Adipocyte (in vitro differentiated cells): ENCODE data around the gene TUBA1B.

Source experiments
- DNase-seq: peaks from one replicate; pipeline ENCODE4 v3.0.0-alpha.2; 2015; ENCODE audit warnings: low read depth
- H3K27me3 ChIP-seq: replicated peaks from 2 replicates; pipeline ENCODE4 v1.7.0; 2013; ENCODE audit warnings: mild to moderate bottlenecking, low read length, moderate library complexity; ENCODE audit not compliant: control insufficient read depth, insufficient read depth
- H3K36me3 ChIP-seq: 2 replicates; pipeline ENCODE4 v1.7.0; 2013; ENCODE audit warnings: low read length, mild to moderate bottlenecking, moderate library complexity; ENCODE audit not compliant: control insufficient read depth, insufficient read depth, severe bottlenecking
- H3K4me1 ChIP-seq: 2 replicates; pipeline ENCODE4 v1.7.0; 2013; ENCODE audit warnings: mild to moderate bottlenecking, low read length, moderate library complexity; ENCODE audit not compliant: control insufficient read depth, insufficient read depth
- H3K4me3 ChIP-seq: 2 replicates; pipeline ENCODE4 v1.7.0; 2013; ENCODE audit warnings: mild to moderate bottlenecking, low read length, moderate library complexity
- H3K9ac ChIP-seq: 2 replicates; pipeline ENCODE4 v1.7.0; 2013; ENCODE audit warnings: mild to moderate bottlenecking, low read length, moderate library complexity
- H3K9me3 ChIP-seq: 2 replicates; pipeline ENCODE4 v1.7.0; 2013; ENCODE audit warnings: mild to moderate bottlenecking, low read length, moderate library complexity; ENCODE audit not compliant: control insufficient read depth

TUBA1B gene

GRCh38 chr12:49098035-49098451, 33.2 kb downstream of the TUBA1B start:
- H3K27me3 ChIP-seq = peaks cover 20% of the 10 kb centered on the region
- no peak overlapping the region for H3K9ac ChIP-seq
- DNase-seq = peak; percentile 70
- no peaks in the 10 kb centered on the region for H3K9me3 ChIP-seq
- H3K4me1 ChIP-seq = peaks cover 8% of the 10 kb centered on the region
- H3K36me3 ChIP-seq = peaks cover 54% of the 10 kb centered on the region
- no peak overlapping the region for H3K4me3 ChIP-seq

GRCh38 chr12:49097381-49097780, 33.8 kb downstream of the TUBA1B start:
- DNase-seq = no peak
- Histone ChIP-seq H3K27me3 (peaks cover 27% of the 10 kb centered on the region), H3K9me3 (no peaks in the 10 kb centered on the region), H3K4me3 (no peak overlapping the region), H3K36me3 (peaks cover 48% of the 10 kb centered on the region), H3K4me1 (peaks cover 9% of the 10 kb centered on the region), H3K9ac (no peak overlapping the region)

GRCh38 chr12:49094975-49095365, 36.2 kb downstream of the TUBA1B start:
- peaks cover 46% of the 10 kb centered on the region for H3K27me3 ChIP-seq
- H3K36me3 ChIP-seq = peaks cover 24% of the 10 kb centered on the region
- no peak overlapping the region for H3K4me3 ChIP-seq
- H3K9ac ChIP-seq = no peak overlapping the region
- DNase-seq = no peak
- no peaks in the 10 kb centered on the region for H3K9me3 ChIP-seq
- peaks cover 18% of the 10 kb centered on the region for H3K4me1 ChIP-seq

- DNase-seq = peak; percentile 34
- Histone ChIP-seq H3K36me3 (peaks cover 19% of the 10 kb centered on the region), H3K4me3 (no peak within 1 kb of the TSS), H3K9me3 (no peaks in the 10 kb centered on the region), H3K9ac (no peak within 1 kb of the TSS), H3K27me3 (peaks cover 46% of the 10 kb centered on the region), H3K4me1 (peaks cover 20% of the 10 kb centered on the region)
Observed at GRCh38 chr12:49094160-49094974, 36.8 kb downstream of the TUBA1B start, which contains the start of gene DHH. DHH (minus strand) TSS chr12:49094801; CDS start chr12:49094512, 289 bp downstream.

- Histone ChIP-seq H3K4me1 (peaks cover 20% of the 10 kb centered on the region), H3K9ac (no peak overlapping the region), H3K4me3 (no peak overlapping the region), H3K27me3 (peaks cover 51% of the 10 kb centered on the region), H3K36me3 (peaks cover 15% of the 10 kb centered on the region), H3K9me3 (no peaks in the 10 kb centered on the region)
- no peak for DNase-seq
Observed at GRCh38 chr12:49093792-49094159, 37.4 kb downstream of the TUBA1B start.

GRCh38 chr12:49092816-49093406, 38.3 kb downstream of the TUBA1B start:
- Histone ChIP-seq H3K9ac (no peak overlapping the region), H3K36me3 (peaks cover 15% of the 10 kb centered on the region), H3K4me1 (peaks cover 20% of the 10 kb centered on the region), H3K4me3 (no peak overlapping the region), H3K27me3 (peaks cover 55% of the 10 kb centered on the region), H3K9me3 (no peaks in the 10 kb centered on the region)
- no peak for DNase-seq

- peak overlapping the region; percentile 49 for H3K4me3 ChIP-seq
- peaks cover 20% of the 10 kb centered on the region for H3K4me1 ChIP-seq
- peaks cover 9% of the 10 kb centered on the region for H3K36me3 ChIP-seq
- no peaks in the 10 kb centered on the region for H3K9me3 ChIP-seq
- H3K9ac ChIP-seq = no peak overlapping the region
- DNase-seq = peak; percentile 49
- peaks cover 55% of the 10 kb centered on the region for H3K27me3 ChIP-seq
Observed at GRCh38 chr12:49092086-49092815, 38.9 kb downstream of the TUBA1B start.

- peak overlapping the region; percentile 49 for H3K4me3 ChIP-seq
- H3K36me3 ChIP-seq = peaks cover 4% of the 10 kb centered on the region
- no peak for DNase-seq
- peaks cover 20% of the 10 kb centered on the region for H3K4me1 ChIP-seq
- peaks cover 55% of the 10 kb centered on the region for H3K27me3 ChIP-seq
- no peak overlapping the region for H3K9ac ChIP-seq
- H3K9me3 ChIP-seq = no peaks in the 10 kb centered on the region
Observed at GRCh38 chr12:49091836-49092085, 39.4 kb downstream of the TUBA1B start.

- H3K9me3 ChIP-seq = no peaks in the 10 kb centered on the region
- no peak overlapping the region for H3K4me3 ChIP-seq
- H3K36me3 ChIP-seq = no peaks in the 10 kb centered on the region
- no peak overlapping the region for H3K9ac ChIP-seq
- peaks cover 20% of the 10 kb centered on the region for H3K4me1 ChIP-seq
- peaks cover 55% of the 10 kb centered on the region for H3K27me3 ChIP-seq
- DNase-seq = no peak
Observed at GRCh38 chr12:49091056-49091835, 39.9 kb downstream of the TUBA1B start.

- peak; percentile 65 for DNase-seq
- peaks cover 52% of the 10 kb centered on the region for H3K27me3 ChIP-seq
- H3K4me3 ChIP-seq = peak overlapping the region; percentile 58
- no peaks in the 10 kb centered on the region for H3K36me3 ChIP-seq
- no peaks in the 10 kb centered on the region for H3K9me3 ChIP-seq
- H3K4me1 ChIP-seq = peaks cover 20% of the 10 kb centered on the region
- no peak overlapping the region for H3K9ac ChIP-seq
Observed at GRCh38 chr12:49089821-49090773, 41.1 kb downstream of the TUBA1B start.
